ENCODE results near the gene LDB3.

The LDB3 gene

GRCh38 chr10:86721232-86721631 is 52.9 kb downstream of the LDB3 start:
- DNase-seq (ENCODE audit: low spot score): no peak
- in situ Hi-C loops (cut with MboI; ENCODE audit: low sequenced_read_pairs, unreplicated experiment): no loop called here
- TF ChIP-seq, protein P1, sequence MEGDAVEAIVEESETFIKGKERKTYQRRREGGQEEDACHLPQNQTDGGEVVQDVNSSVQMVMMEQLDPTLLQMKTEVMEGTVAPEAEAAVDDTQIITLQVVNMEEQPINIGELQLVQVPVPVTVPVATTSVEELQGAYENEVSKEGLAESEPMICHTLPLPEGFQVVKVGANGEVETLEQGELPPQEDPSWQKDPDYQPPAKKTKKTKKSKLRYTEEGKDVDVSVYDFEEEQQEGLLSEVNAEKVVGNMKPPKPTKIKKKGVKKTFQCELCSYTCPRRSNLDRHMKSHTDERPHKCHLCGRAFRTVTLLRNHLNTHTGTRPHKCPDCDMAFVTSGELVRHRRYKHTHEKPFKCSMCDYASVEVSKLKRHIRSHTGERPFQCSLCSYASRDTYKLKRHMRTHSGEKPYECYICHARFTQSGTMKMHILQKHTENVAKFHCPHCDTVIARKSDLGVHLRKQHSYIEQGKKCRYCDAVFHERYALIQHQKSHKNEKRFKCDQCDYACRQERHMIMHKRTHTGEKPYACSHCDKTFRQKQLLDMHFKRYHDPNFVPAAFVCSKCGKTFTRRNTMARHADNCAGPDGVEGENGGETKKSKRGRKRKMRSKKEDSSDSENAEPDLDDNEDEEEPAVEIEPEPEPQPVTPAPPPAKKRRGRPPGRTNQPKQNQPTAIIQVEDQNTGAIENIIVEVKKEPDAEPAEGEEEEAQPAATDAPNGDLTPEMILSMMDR (IDR thresholded peaks at IDR 0.05; ENCODE audit: borderline replicate concordance, control extremely low read depth, extremely low read depth, insufficient read depth, missing control alignments): no peak

DNA sequence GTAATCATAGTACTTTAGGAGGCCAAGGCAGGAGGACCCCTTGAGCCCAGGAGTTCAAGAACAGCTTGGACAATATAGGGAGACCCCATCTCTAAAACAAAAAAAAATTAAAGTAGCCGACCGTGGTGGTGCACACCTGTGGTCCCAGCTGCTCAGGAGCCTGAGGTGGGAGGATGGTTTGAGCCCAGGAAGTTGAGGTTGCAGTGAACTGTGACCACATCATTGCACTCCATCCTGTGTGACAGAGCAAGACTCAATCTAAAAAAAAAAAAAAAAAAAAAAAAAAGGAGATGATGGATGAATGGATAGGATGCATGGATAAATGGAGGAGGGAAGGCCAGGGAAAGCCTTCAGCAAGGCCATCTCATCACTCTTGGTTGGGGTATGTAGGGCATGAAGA is 54.7 kb downstream of the LDB3 start:
- DNase-seq (ENCODE audit: low spot score): no peak
- in situ Hi-C loops (cut with MboI; ENCODE audit: low sequenced_read_pairs, unreplicated experiment): no loop called here
- TF ChIP-seq, protein P1 (IDR thresholded peaks at IDR 0.05; ENCODE audit: borderline replicate concordance, control extremely low read depth, extremely low read depth, insufficient read depth, missing control alignments): no peak

DNA sequence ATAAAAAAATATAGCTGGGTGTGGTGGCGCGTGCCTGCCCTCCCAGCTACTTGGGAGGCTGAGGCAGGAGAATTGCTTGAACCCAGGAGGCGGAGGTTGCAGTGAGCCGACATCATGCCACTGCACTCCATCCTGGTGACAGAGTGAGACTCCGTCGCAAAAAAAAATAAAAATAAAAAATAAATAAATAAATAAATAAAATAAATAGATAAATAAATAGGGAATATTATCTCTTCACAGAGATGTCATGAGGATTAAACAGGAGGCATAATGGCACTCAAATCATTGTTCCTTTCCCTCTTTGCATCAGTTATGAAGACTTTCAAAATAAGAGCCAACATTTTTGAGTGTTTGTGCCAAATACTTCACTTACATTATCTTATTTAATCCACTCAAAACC is 56.1 kb downstream of the LDB3 start:
- TF ChIP-seq, protein P1 (IDR thresholded peaks at IDR 0.05; ENCODE audit: borderline replicate concordance, control extremely low read depth, extremely low read depth, insufficient read depth, missing control alignments): no peak
- in situ Hi-C loops (cut with MboI; ENCODE audit: low sequenced_read_pairs, unreplicated experiment): no loop called here
- DNase-seq (ENCODE audit: low spot score): no peak

DNA sequence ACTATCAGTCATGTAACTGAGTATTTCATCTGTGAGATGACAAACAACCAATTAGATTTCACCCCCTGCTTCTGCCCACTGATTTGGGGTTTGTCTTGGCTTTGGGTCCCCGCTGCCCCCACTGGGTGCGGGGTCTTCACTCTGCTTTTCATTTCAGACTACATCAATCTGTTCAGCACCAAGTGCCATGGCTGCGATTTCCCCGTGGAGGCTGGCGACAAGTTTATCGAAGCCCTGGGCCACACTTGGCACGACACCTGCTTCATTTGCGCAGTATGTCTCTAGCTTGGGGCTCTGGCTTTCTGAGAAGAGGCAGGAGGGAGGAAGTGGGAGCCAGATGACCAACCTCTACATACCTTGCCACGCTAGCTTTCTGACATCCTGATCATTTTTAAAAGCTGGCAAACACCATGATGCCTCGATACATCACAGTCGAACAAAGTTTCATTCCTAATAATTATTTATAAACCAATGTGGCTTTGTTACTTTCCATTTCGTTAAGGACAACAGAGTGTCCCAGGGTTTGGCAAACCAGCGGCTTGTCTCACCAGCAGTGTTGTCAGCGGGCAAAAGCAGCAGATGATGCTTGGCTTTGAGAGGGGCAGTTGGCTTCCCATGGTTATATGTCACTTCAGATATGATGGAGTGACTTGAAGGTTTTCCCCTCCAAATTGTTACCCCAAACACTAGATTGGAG is 57.8 kb downstream of the LDB3 start:
- no peak for DNase-seq (ENCODE audit: low spot score)
- in situ Hi-C loops (cut with MboI; ENCODE audit: low sequenced_read_pairs, unreplicated experiment): no loop called here
- TF ChIP-seq, protein P1 (IDR thresholded peaks at IDR 0.05; ENCODE audit: borderline replicate concordance, control extremely low read depth, extremely low read depth, insufficient read depth, missing control alignments): no peak

- TF ChIP-seq, protein P1 (IDR thresholded peaks at IDR 0.05; ENCODE audit: borderline replicate concordance, control extremely low read depth, extremely low read depth, insufficient read depth, missing control alignments): no peak
- in situ Hi-C loops (cut with MboI; ENCODE audit: low sequenced_read_pairs, unreplicated experiment): no loop called here
- DNase-seq (ENCODE audit: low spot score): no peak
These were observed 58.3 kb downstream of the LDB3 start for GRCh38 chr10:86726677-86726999.

GRCh38 chr10:86727470-86727869 is 59.2 kb downstream of the LDB3 start:
- in situ Hi-C loops (cut with MboI; ENCODE audit: low sequenced_read_pairs, unreplicated experiment): no loop called here
- TF ChIP-seq, protein P1 (IDR thresholded peaks at IDR 0.05; ENCODE audit: borderline replicate concordance, control extremely low read depth, extremely low read depth, insufficient read depth, missing control alignments): no peak
- no peak for DNase-seq (ENCODE audit: low spot score)
